Stimulated activated CD4-positive, alpha-beta T cell treated with anti-CD3 and anti-CD28 coated beads, TNF-alpha, amount 100 ng/mL, for 24 hours (primary cell): ENCODE results near the gene TMEM179B.
A peak's percentile ranks its signal among the peaks of the same experiment; 100 is the strongest.
"Not testable (repeated sequence)": the region's sequence is repeated elsewhere in the genome, so short reads cannot be mapped to it uniquely, and the experiment has no call there.

ENCODE experiments used
- DNase-seq, 3 experiments: peaks; one replicate each; pipeline ENCODE4 v3.0.0-alpha.2; 2020; ENCODE audit warnings: low read depth in 3 of 3

Gene TMEM179B

GRCh38 chr11:62789576-62789975 lies 2.4 kb downstream of the TMEM179B start:
- no peak for DNase-seq

- DNase-seq: peak; percentile 81 to 90 (median 85)
Measured at GRCh38 chr11:62791501-62792201, 4.4 kb downstream of the TMEM179B start, which contains the start of gene TMEM223. TMEM223 (minus strand) TSS chr11:62792006; CDS start chr11:62791994, 12 bp downstream.

- DNase-seq: no peak
Measured at GRCh38 chr11:62792202-62792575, 5.0 kb downstream of the TMEM179B start.

- DNase-seq: no peak
Measured at GRCh38 chr11:62794201-62794775, 7.1 kb downstream of the TMEM179B start.

- no peak for DNase-seq
Measured at GRCh38 chr11:62796281-62796680, 9.1 kb downstream of the TMEM179B start.

- no peak for DNase-seq
Measured at GRCh38 chr11:62799486-62799885, 12.3 kb downstream of the TMEM179B start.

GRCh38 chr11:62801071-62801470 lies 13.9 kb downstream of the TMEM179B start:
- DNase-seq: no peak

GRCh38 chr11:62804310-62805075 lies 17.3 kb downstream of the TMEM179B start:
- peak in 1 of 3 experiments; percentile 15 for DNase-seq

GRCh38 chr11:62805076-62805892 lies 18.1 kb downstream of the TMEM179B start, which contains the start of gene NXF1:
NXF1 (minus strand) TSS chr11:62805440; CDS start chr11:62805356, 84 bp downstream.
- peak; percentile 92 to 93 (median 93) for DNase-seq

- DNase-seq: peak in 2 of 3 experiments; percentile 18 to 22
Measured at GRCh38 chr11:62805961-62806441, 18.8 kb downstream of the TMEM179B start.

- DNase-seq: no peak
Measured at GRCh38 chr11:62806611-62807121, 19.5 kb downstream of the TMEM179B start.

GRCh38 chr11:62810748-62811147 lies 23.5 kb downstream of the TMEM179B start:
- no peak for DNase-seq

- DNase-seq: no peak
Measured at GRCh38 chr11:62811659-62812058, 24.5 kb downstream of the TMEM179B start.

- DNase-seq: no peak
Measured at GRCh38 chr11:62816557-62816956, 29.4 kb downstream of the TMEM179B start.

- no peak for DNase-seq
Measured at GRCh38 chr11:62817129-62817528, 29.9 kb downstream of the TMEM179B start.

- DNase-seq: no peak
Measured at GRCh38 chr11:62823677-62824076, 36.5 kb downstream of the TMEM179B start.

GRCh38 chr11:62828130-62828529 lies 40.9 kb downstream of the TMEM179B start:
- DNase-seq: not testable (repeated sequence)

GRCh38 chr11:62830904-62831519 lies 43.8 kb downstream of the TMEM179B start:
- DNase-seq: no peak

- peak; percentile 99 to 100 (median 100) for DNase-seq
Measured at GRCh38 chr11:62831520-62832335, 44.5 kb downstream of the TMEM179B start, which contains the start of gene STX5. STX5 (minus strand) TSS chr11:62832051; CDS start chr11:62831243, 808 bp downstream.
